Fibroblast of peridontal ligament (primary cell): ENCODE measurements around the gene ORC5.
"Not testable (repeated sequence)": the region's sequence is repeated elsewhere in the genome, so short reads cannot be mapped to it uniquely, and the experiment has no call there.

Experiments
- DNase-seq: peaks from one replicate; pipeline ENCODE4 v3.0.0-alpha.2; 2010; ENCODE audit errors: extremely low read depth

ORC5 gene

GRCh38 chr7:104185346-104185745 is 22.5 kb downstream of the ORC5 start:
- DNase-seq: peak; percentile 12

GRCh38 chr7:104179178-104179577 is 28.6 kb downstream of the ORC5 start:
- no peak for DNase-seq

GRCh38 chr7:104177565-104178083 is 30.2 kb downstream of the ORC5 start:
- DNase-seq: not testable (repeated sequence)

GRCh38 chr7:104176332-104176731 is 31.5 kb downstream of the ORC5 start:
- DNase-seq: no peak

GRCh38 chr7:104175361-104175984 is 32.3 kb downstream of the ORC5 start:
- DNase-seq: peak; percentile 28

GRCh38 chr7:104174798-104175197 is 33.0 kb downstream of the ORC5 start:
- no peak for DNase-seq

- no peak for DNase-seq
These were observed 45.7 kb downstream of the ORC5 start for GRCh38 chr7:104162081-104162480.

- DNase-seq: no peak
These were observed 46.6 kb downstream of the ORC5 start for GRCh38 chr7:104161244-104161643.

- DNase-seq: peak; percentile 68
These were observed 47.4 kb downstream of the ORC5 start for GRCh38 chr7:104160375-104160774.

GRCh38 chr7:104156842-104157277 is 51.0 kb downstream of the ORC5 start:
- peak; percentile 59 for DNase-seq

- no peak for DNase-seq
These were observed 54.5 kb downstream of the ORC5 start for GRCh38 chr7:104153287-104153686.

- no peak for DNase-seq
These were observed 55.3 kb downstream of the ORC5 start for GRCh38 chr7:104152468-104152867.

GRCh38 chr7:104150470-104150869 is 57.3 kb downstream of the ORC5 start:
- DNase-seq: no peak

- no peak for DNase-seq
These were observed 58.0 kb downstream of the ORC5 start for GRCh38 chr7:104149822-104150221.

GRCh38 chr7:104142147-104142546 is 65.7 kb downstream of the ORC5 start:
- DNase-seq: no peak

- DNase-seq: peak; percentile 79
These were observed 69.8 kb downstream of the ORC5 start for GRCh38 chr7:104137971-104138370.

- no peak for DNase-seq
These were observed 70.3 kb downstream of the ORC5 start for GRCh38 chr7:104137511-104137910.

- no peak for DNase-seq
These were observed 70.8 kb downstream of the ORC5 start for GRCh38 chr7:104136981-104137380.

GRCh38 chr7:104136561-104136960 is 71.3 kb downstream of the ORC5 start:
- DNase-seq: no peak

- no peak for DNase-seq
These were observed 71.9 kb downstream of the ORC5 start for GRCh38 chr7:104135760-104136558.

- no peak for DNase-seq
These were observed 74.6 kb downstream of the ORC5 start for GRCh38 chr7:104133238-104133637.

GRCh38 chr7:104130726-104131125 is 77.1 kb downstream of the ORC5 start:
- no peak for DNase-seq

GRCh38 chr7:104127204-104127603 is 80.6 kb downstream of the ORC5 start:
- no peak for DNase-seq
